AG10803 (cell line): ENCODE measurements around the gene NCDN.

ENCODE experiments used
- DNase-seq: peaks from one replicate; pipeline ENCODE4 v3.0.0; 2010; ENCODE audit warnings: low read depth
- H3K4me3 ChIP-seq: 2 replicates; pipeline ENCODE4 v1.5.1; 2011; ENCODE audit warnings: mild to moderate bottlenecking, low read length, control low read depth
- CTCF ChIP-seq: conservative IDR thresholded peaks from 2 replicates; pipeline ENCODE4 v1.5.1; 2011; ENCODE audit warnings: mild to moderate bottlenecking, low read length, control low read depth, inconsistent platforms

The NCDN gene

GRCh38 chr1:35530168-35530567, 27.4 kb upstream of the NCDN start:
- DNase-seq, result no peak
- H3K4me3 ChIP-seq, result no peak overlapping the region
- no peak for TF ChIP-seq CTCF

- no peak for DNase-seq
- H3K4me3 ChIP-seq, result no peak overlapping the region
- no peak for TF ChIP-seq CTCF
These were observed 26.7 kb upstream of the NCDN start for GRCh38 chr1:35530946-35531345.

DNA sequence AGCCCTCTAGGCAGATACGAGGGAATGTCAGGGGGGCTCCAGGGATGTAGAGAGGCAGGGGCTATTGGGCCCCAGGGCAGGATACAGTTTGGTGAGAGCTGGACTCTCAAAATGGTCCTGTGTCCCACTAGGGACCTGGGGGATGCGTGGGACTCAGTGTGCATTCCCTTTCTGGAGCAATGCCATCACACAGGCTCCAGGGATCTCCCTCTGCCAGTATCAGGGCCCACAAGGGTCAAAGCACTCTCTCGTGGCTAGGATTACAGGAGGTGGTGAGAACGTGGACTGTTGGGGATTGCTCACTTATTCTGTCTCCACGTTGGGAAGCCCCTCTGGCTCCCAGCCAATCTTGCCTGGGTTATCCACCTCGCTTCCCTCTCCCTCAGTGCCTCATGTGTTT, 26.2 kb upstream of the NCDN start:
- H3K4me3 ChIP-seq, result no peak overlapping the region
- no peak for TF ChIP-seq CTCF
- DNase-seq, result no peak

DNA sequence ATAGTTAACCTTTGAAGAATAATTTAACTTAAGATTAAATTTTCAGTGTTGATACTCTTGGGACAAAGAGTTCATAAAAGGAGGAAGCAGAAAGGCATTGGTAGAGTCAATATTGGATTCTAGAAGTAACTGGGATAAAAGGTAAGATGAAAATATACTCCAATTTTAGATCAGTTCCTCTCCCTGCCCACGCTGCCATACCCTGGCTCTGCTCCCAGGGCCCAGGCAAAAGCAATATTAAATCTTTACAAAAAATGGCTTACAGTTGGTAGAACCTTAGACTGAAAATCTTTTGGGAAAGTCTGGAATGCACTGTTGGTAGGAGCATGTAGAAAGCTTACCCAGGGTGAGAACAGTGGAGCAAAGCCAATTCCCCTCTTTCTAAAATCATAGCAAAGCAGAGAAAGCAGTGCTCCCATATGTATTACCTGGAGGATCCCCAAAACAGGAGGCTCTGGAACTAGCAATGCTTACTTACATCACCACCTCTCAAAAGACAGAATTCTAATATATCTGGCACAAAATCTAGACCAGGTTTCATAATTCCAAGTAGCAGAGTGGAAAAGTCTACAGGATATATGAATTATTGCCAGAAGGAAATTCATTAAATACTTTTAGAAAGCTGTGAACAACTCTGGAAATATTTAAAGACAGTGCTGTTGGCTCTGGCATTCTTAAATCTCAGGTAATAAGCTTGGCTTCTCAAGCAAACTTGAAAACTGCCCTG, 24.9 kb upstream of the NCDN start:
- H3K4me3 ChIP-seq, result no peak overlapping the region
- no peak for TF ChIP-seq CTCF
- peak; percentile 50 for DNase-seq

DNA sequence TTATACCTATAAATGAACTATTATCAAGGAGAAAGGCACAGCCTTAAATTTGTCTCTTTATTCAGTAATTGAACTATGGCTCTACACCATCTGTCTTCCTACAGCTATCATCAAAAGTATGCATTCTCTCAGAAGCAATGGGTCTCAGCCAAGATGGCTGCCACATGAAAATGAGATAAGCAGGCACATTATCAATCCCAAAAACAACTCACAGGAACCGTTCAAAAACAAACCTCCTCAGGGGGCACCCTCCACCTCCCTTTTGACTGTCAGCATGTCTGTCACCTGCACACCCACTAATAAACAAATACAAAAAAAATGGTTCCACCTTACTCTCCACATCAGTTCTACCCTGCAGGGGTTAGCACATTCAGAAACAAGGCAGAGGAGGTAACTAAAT, 24.0 kb upstream of the NCDN start:
- no peak overlapping the region for H3K4me3 ChIP-seq
- TF ChIP-seq CTCF, result no peak

GRCh38 chr1:35535243-35535642, 22.4 kb upstream of the NCDN start:
- no peak overlapping the region for H3K4me3 ChIP-seq
- no peak for TF ChIP-seq CTCF
- no peak for DNase-seq

More for the DNA sequence above, 24.0 kb upstream of the NCDN start:
- no peak for DNase-seq

- DNase-seq, result no peak
- no peak for TF ChIP-seq CTCF
- H3K4me3 ChIP-seq, result no peak overlapping the region
These were observed 20.9 kb upstream of the NCDN start for GRCh38 chr1:35536556-35537162.
